Measurements from ENCODE around the gene YIF1B.

- no peak for TF ChIP-seq CTCF (IDR thresholded peaks at IDR 0.05; ENCODE audit: extremely low read depth in 1 of 2, insufficient read depth in 1 of 2, low read depth in 1 of 2, low read length in 2 of 2)
- TF ChIP-seq EZH2 (IDR thresholded peaks at IDR 0.05; ENCODE audit: borderline replicate concordance, low read depth, low read length, severe bottlenecking), result no peak
- TF ChIP-seq JUN (IDR thresholded peaks at IDR 0.05; ENCODE audit: borderline replicate concordance, insufficient read depth, insufficient read length, low read depth), result no peak
- no peak for TF ChIP-seq MYC (IDR thresholded peaks at IDR 0.05; ENCODE audit: low read depth, low read length)
- TF ChIP-seq POLR2A (IDR thresholded peaks at IDR 0.05; ENCODE audit: low read depth, low read length), result no peak
Measured at GRCh38 chr19:38293281-38293680, 22.5 kb downstream of the YIF1B start.
